Measurements from ENCODE around the gene TIMM17A.

- TF ChIP-seq, protein P1, sequence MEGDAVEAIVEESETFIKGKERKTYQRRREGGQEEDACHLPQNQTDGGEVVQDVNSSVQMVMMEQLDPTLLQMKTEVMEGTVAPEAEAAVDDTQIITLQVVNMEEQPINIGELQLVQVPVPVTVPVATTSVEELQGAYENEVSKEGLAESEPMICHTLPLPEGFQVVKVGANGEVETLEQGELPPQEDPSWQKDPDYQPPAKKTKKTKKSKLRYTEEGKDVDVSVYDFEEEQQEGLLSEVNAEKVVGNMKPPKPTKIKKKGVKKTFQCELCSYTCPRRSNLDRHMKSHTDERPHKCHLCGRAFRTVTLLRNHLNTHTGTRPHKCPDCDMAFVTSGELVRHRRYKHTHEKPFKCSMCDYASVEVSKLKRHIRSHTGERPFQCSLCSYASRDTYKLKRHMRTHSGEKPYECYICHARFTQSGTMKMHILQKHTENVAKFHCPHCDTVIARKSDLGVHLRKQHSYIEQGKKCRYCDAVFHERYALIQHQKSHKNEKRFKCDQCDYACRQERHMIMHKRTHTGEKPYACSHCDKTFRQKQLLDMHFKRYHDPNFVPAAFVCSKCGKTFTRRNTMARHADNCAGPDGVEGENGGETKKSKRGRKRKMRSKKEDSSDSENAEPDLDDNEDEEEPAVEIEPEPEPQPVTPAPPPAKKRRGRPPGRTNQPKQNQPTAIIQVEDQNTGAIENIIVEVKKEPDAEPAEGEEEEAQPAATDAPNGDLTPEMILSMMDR (optimal IDR thresholded peaks at IDR 0.05 in 1 of 3, IDR thresholded peaks at IDR 0.05 in 1 of 3, conservative IDR thresholded peaks at IDR 0.05 in 1 of 3; ENCODE audit: extremely low read depth in 1 of 3, insufficient read depth in 2 of 3, low read length in 3 of 3), result no peak
- TF ChIP-seq EZH2 (IDR thresholded peaks at IDR 0.05; ENCODE audit: low read length), result no peak
Measured at GRCh38 chr1:201916649-201917249, 38.6 kb upstream of the TIMM17A start.
